Epidermal melanocyte (primary cell): ENCODE measurements around the gene SMYD3.
"Not testable (repeated sequence)": the region's sequence is repeated elsewhere in the genome, so short reads cannot be mapped to it uniquely, and the experiment has no call there.

Experiments
- DNase-seq: peaks from one replicate; pipeline ENCODE4 v3.0.0; 2011; ENCODE audit warnings: low spot score; ENCODE audit not compliant: insufficient read length

The SMYD3 gene

GRCh38 chr1:245856944-245857531, 650.0 kb downstream of the SMYD3 start:
- DNase-seq = no peak

GRCh38 chr1:245855846-245856730, 651.0 kb downstream of the SMYD3 start:
- DNase-seq = no peak

GRCh38 chr1:245853291-245853690, 653.8 kb downstream of the SMYD3 start:
- no peak for DNase-seq

- DNase-seq = no peak
Measured at GRCh38 chr1:245843101-245843500, 664.0 kb downstream of the SMYD3 start.

- no peak for DNase-seq
Measured at GRCh38 chr1:245842106-245842505, 665.0 kb downstream of the SMYD3 start.

GRCh38 chr1:245840971-245841370, 666.1 kb downstream of the SMYD3 start:
- DNase-seq = no peak

GRCh38 chr1:245837718-245838117, 669.4 kb downstream of the SMYD3 start:
- no peak for DNase-seq

- DNase-seq = no peak
Measured at GRCh38 chr1:245835386-245835785, 671.7 kb downstream of the SMYD3 start.

GRCh38 chr1:245834002-245834401, 673.1 kb downstream of the SMYD3 start:
- no peak for DNase-seq

- DNase-seq = no peak
Measured at GRCh38 chr1:245832771-245833527, 674.1 kb downstream of the SMYD3 start.

GRCh38 chr1:245831518-245831917, 675.6 kb downstream of the SMYD3 start:
- no peak for DNase-seq

- no peak for DNase-seq
Measured at GRCh38 chr1:245829826-245830225, 677.3 kb downstream of the SMYD3 start.

- DNase-seq = no peak
Measured at GRCh38 chr1:245829194-245829593, 677.9 kb downstream of the SMYD3 start.

- DNase-seq = no peak
Measured at GRCh38 chr1:245827301-245827700, 679.8 kb downstream of the SMYD3 start.

- DNase-seq = no peak
Measured at GRCh38 chr1:245825128-245825901, 681.8 kb downstream of the SMYD3 start.

- DNase-seq = no peak
Measured at GRCh38 chr1:245823408-245824147, 683.5 kb downstream of the SMYD3 start.

- peak; percentile 77 for DNase-seq
Measured at GRCh38 chr1:245822996-245823395, 684.1 kb downstream of the SMYD3 start.

- not testable (repeated sequence) for DNase-seq
Measured at GRCh38 chr1:245818363-245818762, 688.7 kb downstream of the SMYD3 start.

GRCh38 chr1:245816496-245816895, 690.6 kb downstream of the SMYD3 start:
- DNase-seq = not testable (repeated sequence)

- no peak for DNase-seq
Measured at GRCh38 chr1:245814651-245815050, 692.4 kb downstream of the SMYD3 start.

GRCh38 chr1:245812278-245812677, 694.8 kb downstream of the SMYD3 start:
- DNase-seq = no peak
